H1 (cell line): ENCODE data around the gene LITAF.
"Not testable (repeated sequence)": the region's sequence is repeated elsewhere in the genome, so short reads cannot be mapped to it uniquely, and the experiment has no call there.

Experiments
- MAX ChIP-seq: IDR thresholded peaks from 2 replicates; pipeline ENCODE4 v1.6.1; 2012; ENCODE audit warnings: inconsistent platforms
- NRF1 ChIP-seq: IDR thresholded peaks from 2 replicates; pipeline ENCODE4 v1.6.1; 2011; ENCODE audit warnings: mild to moderate bottlenecking, low read depth, low read length, improper control_type of control experiment
- POLR2AphosphoS5 ChIP-seq: IDR thresholded peaks from 2 replicates; pipeline ENCODE4 v1.6.1; 2011; ENCODE audit warnings: low read depth, low read length

- TF ChIP-seq POLR2AphosphoS5, NRF1, MAX: not testable (repeated sequence)
Measured at GRCh38 chr16:11558308-11558823, 28.4 kb downstream of the LITAF start.
